DND-41 (cell line): ENCODE measurements around the gene DOK6.

ENCODE experiments used
- EZH2 ChIP-seq: IDR thresholded peaks from 3 replicates; pipeline ENCODE4 v1.6.1; 2012; ENCODE audit warnings: borderline replicate concordance, low read depth, mild to moderate bottlenecking, moderate library complexity, low read length, inconsistent platforms; ENCODE audit not compliant: severe bottlenecking
- TF ChIP-seq, protein P1 (sequence below): IDR thresholded peaks from 2 replicates; pipeline ENCODE4 v1.5.1; 2012; ENCODE audit warnings: borderline replicate concordance, low read length, moderate library complexity, mild to moderate bottlenecking; ENCODE audit not compliant: poor library complexity, severe bottlenecking; ENCODE audit errors: extremely low read depth

DNA sequence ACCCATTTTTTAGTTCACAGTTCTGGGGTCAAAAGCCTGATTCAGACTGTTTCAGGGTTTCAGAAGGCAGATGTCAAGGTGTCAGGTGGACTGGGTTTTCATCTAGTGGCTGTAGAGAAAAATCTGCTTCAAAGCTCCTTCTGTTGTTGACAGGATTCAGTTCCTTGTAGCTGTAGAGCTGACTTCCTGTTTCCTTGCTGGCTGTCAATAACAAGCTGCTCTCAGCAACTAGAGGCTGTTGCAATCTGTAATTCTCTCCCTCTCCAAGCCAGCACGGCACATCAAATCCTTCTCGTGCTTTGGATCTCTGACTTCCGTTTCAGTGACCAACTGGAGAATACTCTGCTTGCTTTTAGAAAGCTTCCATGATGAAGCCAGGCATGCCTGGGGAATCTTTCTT is 179.4 kb downstream of the DOK6 start:
- TF ChIP-seq, protein P1, sequence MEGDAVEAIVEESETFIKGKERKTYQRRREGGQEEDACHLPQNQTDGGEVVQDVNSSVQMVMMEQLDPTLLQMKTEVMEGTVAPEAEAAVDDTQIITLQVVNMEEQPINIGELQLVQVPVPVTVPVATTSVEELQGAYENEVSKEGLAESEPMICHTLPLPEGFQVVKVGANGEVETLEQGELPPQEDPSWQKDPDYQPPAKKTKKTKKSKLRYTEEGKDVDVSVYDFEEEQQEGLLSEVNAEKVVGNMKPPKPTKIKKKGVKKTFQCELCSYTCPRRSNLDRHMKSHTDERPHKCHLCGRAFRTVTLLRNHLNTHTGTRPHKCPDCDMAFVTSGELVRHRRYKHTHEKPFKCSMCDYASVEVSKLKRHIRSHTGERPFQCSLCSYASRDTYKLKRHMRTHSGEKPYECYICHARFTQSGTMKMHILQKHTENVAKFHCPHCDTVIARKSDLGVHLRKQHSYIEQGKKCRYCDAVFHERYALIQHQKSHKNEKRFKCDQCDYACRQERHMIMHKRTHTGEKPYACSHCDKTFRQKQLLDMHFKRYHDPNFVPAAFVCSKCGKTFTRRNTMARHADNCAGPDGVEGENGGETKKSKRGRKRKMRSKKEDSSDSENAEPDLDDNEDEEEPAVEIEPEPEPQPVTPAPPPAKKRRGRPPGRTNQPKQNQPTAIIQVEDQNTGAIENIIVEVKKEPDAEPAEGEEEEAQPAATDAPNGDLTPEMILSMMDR = no peak
- no peak for TF ChIP-seq EZH2
